Neuronal stem cell (in vitro differentiated cells): ENCODE measurements around the gene SPPL2B.
A peak's percentile ranks its signal among the peaks of the same experiment; 100 is the strongest.

Experiments
- DNase-seq: peaks from one replicate; pipeline ENCODE4 v3.0.0-alpha.2; 2013; ENCODE audit warnings: low spot score
- H2AFZ ChIP-seq: one replicate; pipeline ENCODE4 v1.6.1; 2013; ENCODE audit warnings: mild to moderate bottlenecking, low read length, inconsistent platforms
- H2AK5ac ChIP-seq: 2 replicates; pipeline ENCODE4 v1.6.1; 2013; ENCODE audit warnings: low read depth, mild to moderate bottlenecking, inconsistent platforms, low read length, moderate library complexity, mixed read lengths
- H2BK120ac ChIP-seq: 2 replicates; pipeline ENCODE4 v1.6.1; 2013; ENCODE audit warnings: low read depth, mild to moderate bottlenecking, inconsistent platforms, low read length, moderate library complexity, mixed read lengths
- H2BK12ac ChIP-seq: one replicate; pipeline ENCODE4 v1.6.1; 2013; ENCODE audit warnings: low read length, inconsistent platforms
- H2BK15ac ChIP-seq: 2 replicates; pipeline ENCODE4 v1.6.1; 2013; ENCODE audit warnings: mild to moderate bottlenecking, low read length, inconsistent platforms, mixed read lengths
- H2BK5ac ChIP-seq: one replicate; pipeline ENCODE4 v1.6.1; 2013; ENCODE audit warnings: inconsistent platforms, mild to moderate bottlenecking, low read length, moderate library complexity
- H3K14ac ChIP-seq: one replicate; pipeline ENCODE4 v1.6.1; 2013; ENCODE audit warnings: low read length, inconsistent platforms
- H3K18ac ChIP-seq: 2 replicates; pipeline ENCODE4 v1.6.1; 2013; ENCODE audit warnings: low read length, inconsistent platforms
- H3K23ac ChIP-seq: 2 replicates; pipeline ENCODE4 v1.6.1; 2013; ENCODE audit warnings: low read depth, mild to moderate bottlenecking, mixed read lengths, low read length, inconsistent platforms; ENCODE audit not compliant: poor library complexity
- H3K27ac ChIP-seq: replicated peaks from 3 replicates; pipeline ENCODE4 v1.5.1; 2013; ENCODE audit warnings: low read length, inconsistent platforms
- H3K27me3 ChIP-seq, 3 experiments: 2 replicates each; pipeline ENCODE4 v1.6.1; 2013; ENCODE audit warnings: low read length in 3 of 3, mild to moderate bottlenecking in 2 of 3, inconsistent platforms in 1 of 3, low read depth in 1 of 3, mixed read lengths in 1 of 3, moderate library complexity in 1 of 3; ENCODE audit not compliant: control insufficient read depth in 3 of 3, insufficient read depth in 3 of 3
- H3K36me3 ChIP-seq, 2 donors: replicated peaks in 1 of 2; 2 replicates each; pipeline ENCODE4 v1.6.1; 2013; ENCODE audit warnings: low read length in 2 of 2; ENCODE audit not compliant: control insufficient read depth in 2 of 2, insufficient read depth in 2 of 2
- H3K4ac ChIP-seq: 2 replicates; pipeline ENCODE4 v1.6.1; 2013; ENCODE audit warnings: inconsistent platforms, mild to moderate bottlenecking, low read length, moderate library complexity
- H3K4me1 ChIP-seq, 2 donors: 1 replicate in 1 of 2; 2 replicates in 1 of 2; pipeline ENCODE4 v1.6.1; 2013; ENCODE audit warnings: low read length in 2 of 2, low read depth in 1 of 2; ENCODE audit not compliant: control insufficient read depth in 2 of 2, insufficient read depth in 1 of 2
- H3K4me2 ChIP-seq: one replicate; pipeline ENCODE4 v1.6.1; 2013; ENCODE audit warnings: mild to moderate bottlenecking, low read length, inconsistent platforms; ENCODE audit not compliant: insufficient read depth, poor library complexity, severe bottlenecking
- H3K4me3 ChIP-seq, 2 donors: 2 replicates each; pipeline ENCODE4 v1.5.1; 2013; ENCODE audit warnings: low read length in 2 of 2, mild to moderate bottlenecking in 2 of 2, inconsistent platforms in 1 of 2, moderate library complexity in 1 of 2
- H3K79me1 ChIP-seq: one replicate; pipeline ENCODE4 v1.6.1; 2013; ENCODE audit warnings: low read depth, mild to moderate bottlenecking, inconsistent platforms, low read length, moderate library complexity
- H3K9ac ChIP-seq: one replicate; pipeline ENCODE4 v1.6.1; 2013; ENCODE audit warnings: mild to moderate bottlenecking, low read depth, low read length, inconsistent platforms; ENCODE audit not compliant: poor library complexity
- H3K9me3 ChIP-seq, 2 donors: replicated peaks in 1 of 2; 2 replicates each; pipeline versions ENCODE3 to v1.6.1; 2013; ENCODE audit warnings: low read length in 2 of 2, mild to moderate bottlenecking in 2 of 2, inconsistent platforms in 1 of 2, low read depth in 1 of 2, mixed read lengths in 1 of 2, moderate library complexity in 1 of 2; ENCODE audit not compliant: control insufficient read depth in 2 of 2, insufficient read depth in 1 of 2
- H4K8ac ChIP-seq: one replicate; pipeline ENCODE4 v1.6.1; 2013; ENCODE audit warnings: low read depth, mild to moderate bottlenecking, inconsistent platforms, low read length, moderate library complexity
- H4K91ac ChIP-seq: one replicate; pipeline ENCODE4 v1.6.1; 2013; ENCODE audit warnings: low read length, low read depth, mild to moderate bottlenecking, inconsistent platforms; ENCODE audit not compliant: poor library complexity
- WGBS, 2 donors: extraction: QIAGEN DNeasy Blood & Tissue Kit; methylation state at CpG; one replicate each; pipeline ENCODE4 v1.1.7; 2013; ENCODE audit warnings: missing lambda C conversion rate in 2 of 2, mixed read lengths in 1 of 2; ENCODE audit not compliant: insufficient read length in 2 of 2, insufficient replicate concordance in 1 of 2; ENCODE audit errors: extremely low coverage in 2 of 2; 5-methylcytosine and 5-hydroxymethylcytosine counted together

The SPPL2B gene

DNA sequence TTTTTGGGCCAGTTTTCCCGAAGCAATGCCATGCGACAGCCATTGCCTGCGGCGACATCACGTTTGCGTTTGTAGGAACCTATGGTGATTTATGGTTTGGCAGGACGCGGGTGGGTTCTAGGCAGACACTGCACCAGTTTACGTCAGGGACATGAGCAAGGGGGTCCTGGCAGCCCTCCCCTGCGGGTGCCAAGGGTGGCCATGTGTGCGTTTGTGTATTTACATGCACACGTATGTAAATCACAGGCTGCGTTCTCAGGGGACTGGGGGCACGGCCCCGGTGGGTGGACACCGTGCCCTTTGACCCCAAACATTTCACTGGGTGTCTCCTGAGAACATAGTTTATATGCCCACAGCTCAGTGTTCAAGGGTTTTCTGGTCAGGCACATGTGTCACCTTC, 22.2 kb downstream of the SPPL2B start:
- Histone ChIP-seq H2AFZ (no peak overlapping the region), H2AK5ac (no peak overlapping the region), H3K4me1 (no peaks in the 10 kb centered on the region), H3K23ac (no peak overlapping the region), H3K27ac (no peak overlapping the region), H3K18ac (no peak overlapping the region), H3K9me3 (no peaks in the 10 kb centered on the region), H2BK12ac (no peak overlapping the region), H3K36me3 (peaks cover 9 to 35% of the 10 kb centered on the region in 2 donors), H2BK120ac (no peak overlapping the region), H4K8ac (no peak overlapping the region), H3K4me2 (no peak overlapping the region), H3K14ac (no peak overlapping the region), H2BK15ac (no peak overlapping the region), H3K27me3 (no peaks in the 10 kb centered on the region), H3K4ac (no peak overlapping the region), H4K91ac (no peak overlapping the region), H3K79me1 (peaks cover 2% of the 10 kb centered on the region), H3K9ac (no peak overlapping the region), H2BK5ac (peak overlapping the region; percentile 87), H3K4me3 (no peak overlapping the region)
- WGBS, 2 donors = no CpG with 5 or more reads among the region's 16 CpGs
- DNase-seq = no peak

DNA sequence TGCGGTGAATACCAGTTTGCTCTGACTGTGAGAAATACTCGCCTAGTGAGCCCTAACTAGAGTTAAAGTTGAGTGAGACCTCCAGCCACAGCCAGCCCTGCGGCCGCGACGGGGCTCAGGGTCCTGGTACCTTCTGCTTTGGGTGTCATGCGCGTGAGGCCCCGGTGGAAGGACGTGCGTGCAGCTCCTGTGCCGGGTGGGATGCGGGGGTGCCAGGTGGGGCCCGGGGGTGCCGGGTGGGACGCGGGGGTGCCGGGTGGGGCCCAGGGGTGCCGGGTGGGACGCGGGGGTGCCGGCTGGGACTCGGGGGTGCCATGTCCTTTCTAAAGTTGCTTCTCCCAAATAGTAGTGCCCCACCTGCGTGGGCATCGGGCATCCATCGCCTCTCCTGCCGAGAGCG, 23.1 kb downstream of the SPPL2B start:
- H3K9me3 ChIP-seq = no peaks in the 10 kb centered on the region
- no peak overlapping the region for H3K9ac ChIP-seq
- H4K8ac ChIP-seq = no peak overlapping the region
- H3K27ac ChIP-seq = no peak overlapping the region
- no peak overlapping the region for H4K91ac ChIP-seq
- H3K14ac ChIP-seq = peak overlapping the region; percentile 38
- no peak for DNase-seq
- no peak overlapping the region for H3K4me2 ChIP-seq
- peak overlapping the region; percentile 87 for H2BK5ac ChIP-seq
- no peak overlapping the region for H2AFZ ChIP-seq
- H3K4me3 ChIP-seq = no peak overlapping the region
- no peak overlapping the region for H2BK12ac ChIP-seq
- no peak overlapping the region for H3K4ac ChIP-seq
- H3K36me3 ChIP-seq = peaks cover 9 to 26% of the 10 kb centered on the region in 2 donors
- H2BK15ac ChIP-seq = no peak overlapping the region
- H3K27me3 ChIP-seq = no peaks in the 10 kb centered on the region
- no peak overlapping the region for H2AK5ac ChIP-seq
- H2BK120ac ChIP-seq = no peak overlapping the region
- H3K4me1 ChIP-seq = no peaks in the 10 kb centered on the region
- H3K79me1 ChIP-seq = peaks cover 2% of the 10 kb centered on the region
- peak overlapping the region; percentile 89 for H3K23ac ChIP-seq
- no CpG with 5 or more reads among the region's 28 CpGs for WGBS, 2 donors
- no peak overlapping the region for H3K18ac ChIP-seq

DNA sequence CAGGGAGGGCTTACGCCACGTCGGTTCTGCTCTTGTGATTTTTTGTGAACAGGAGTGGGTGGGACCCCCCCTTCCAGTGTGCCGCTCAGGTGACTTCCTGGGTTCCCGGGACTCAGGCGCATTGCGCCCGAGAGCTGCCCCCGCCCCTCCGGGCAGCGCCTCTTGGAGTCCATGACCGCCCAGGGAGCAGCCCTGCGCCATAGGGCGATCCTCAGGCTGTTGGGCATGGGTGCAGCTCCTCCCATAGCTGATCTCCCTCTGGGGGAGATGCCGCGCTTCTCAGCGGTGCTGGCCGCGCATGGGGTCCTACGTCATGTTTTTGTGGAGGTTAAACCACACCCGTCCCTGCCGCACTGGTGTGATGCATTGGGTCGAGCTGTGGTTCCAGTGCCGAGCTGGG, 23.6 kb downstream of the SPPL2B start:
- Histone ChIP-seq H2AFZ (no peak overlapping the region), H3K36me3 (peaks cover 9 to 24% of the 10 kb centered on the region in 2 donors), H3K18ac (no peak overlapping the region), H2AK5ac (no peak overlapping the region), H2BK15ac (no peak overlapping the region), H2BK120ac (no peak overlapping the region), H3K23ac (no peak overlapping the region), H3K9me3 (no peaks in the 10 kb centered on the region), H3K79me1 (peaks cover 2% of the 10 kb centered on the region), H4K8ac (peak overlapping the region; percentile 92), H3K27ac (no peak overlapping the region), H3K4me2 (no peak overlapping the region), H3K14ac (peak overlapping the region; percentile 38), H3K4ac (no peak overlapping the region), H2BK5ac (peak overlapping the region; percentile 66), H3K9ac (no peak overlapping the region), H4K91ac (no peak overlapping the region), H3K4me3 (no peak overlapping the region), H3K4me1 (no peaks in the 10 kb centered on the region), H2BK12ac (no peak overlapping the region), H3K27me3 (no peaks in the 10 kb centered on the region)
- DNase-seq = no peak
- no CpG with 5 or more reads among the region's 24 CpGs for WGBS, 2 donors

DNA sequence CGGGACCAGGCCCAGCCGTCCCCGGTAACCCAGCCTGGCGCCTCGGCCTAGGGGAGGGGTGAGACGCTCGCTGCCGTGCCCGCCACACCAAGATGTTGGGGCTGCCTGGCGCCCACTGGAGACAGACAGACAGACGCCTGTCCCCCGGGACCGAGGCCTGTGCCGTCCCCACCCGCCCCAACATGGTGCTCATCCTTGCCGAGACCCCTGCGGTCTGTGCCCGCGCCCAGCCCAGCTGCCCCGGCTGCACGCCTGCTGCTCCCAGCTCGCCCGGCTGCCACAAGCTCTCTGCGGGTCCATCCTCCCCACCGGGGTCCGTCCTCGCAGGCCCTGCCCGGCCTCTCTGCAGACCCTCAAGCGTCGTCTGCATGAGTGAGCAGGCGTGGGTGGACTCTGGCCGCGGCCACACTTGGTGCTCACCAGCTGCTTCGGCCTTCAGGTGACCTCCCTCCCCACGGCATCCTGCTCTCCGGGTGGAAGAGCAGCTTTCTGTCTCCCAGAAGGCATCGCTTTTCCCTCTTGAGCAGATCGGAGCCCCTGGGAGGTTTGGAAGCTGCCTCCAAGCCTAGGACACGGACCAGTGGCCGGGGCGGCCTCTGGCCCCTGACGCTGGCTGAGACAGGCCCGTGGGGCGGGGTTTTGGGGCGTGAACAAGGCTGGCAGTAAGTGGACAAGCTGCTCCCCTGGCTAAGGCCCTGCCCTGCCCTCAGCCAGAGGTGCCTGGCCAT, 24.8 kb downstream of the SPPL2B start:
- no peak overlapping the region for H3K9ac ChIP-seq
- no peaks in the 10 kb centered on the region for H3K27me3 ChIP-seq
- H2BK5ac ChIP-seq = no peak overlapping the region
- peaks cover 9 to 24% of the 10 kb centered on the region in 2 donors for H3K36me3 ChIP-seq
- no peaks in the 10 kb centered on the region for H3K9me3 ChIP-seq
- no peak overlapping the region for H3K23ac ChIP-seq
- H2AK5ac ChIP-seq = no peak overlapping the region
- no peak overlapping the region for H3K14ac ChIP-seq
- H4K91ac ChIP-seq = no peak overlapping the region
- no peak overlapping the region for H2BK120ac ChIP-seq
- no peak overlapping the region for H3K18ac ChIP-seq
- no peaks in the 10 kb centered on the region for H3K4me1 ChIP-seq
- WGBS, 2 donors = no CpG with 5 or more reads among the region's 45 CpGs
- H4K8ac ChIP-seq = no peak overlapping the region
- H3K4ac ChIP-seq = no peak overlapping the region
- no peak overlapping the region for H2AFZ ChIP-seq
- H3K4me2 ChIP-seq = no peak overlapping the region
- DNase-seq = no peak
- no peak overlapping the region for H2BK12ac ChIP-seq
- H3K79me1 ChIP-seq = peaks cover 2% of the 10 kb centered on the region
- H2BK15ac ChIP-seq = no peak overlapping the region
- no peak overlapping the region for H3K4me3 ChIP-seq
- no peak overlapping the region for H3K27ac ChIP-seq
